Measurements from ENCODE around the gene DOCK3. TPM values are rescaled to one million over a fixed set of nuclear protein-coding genes. Genes with fewer than 3 reads are reported as not detected.
"Not testable (repeated sequence)": the region's sequence is repeated elsewhere in the genome, so short reads cannot be mapped to it uniquely, and the experiment has no call there.

Gene DOCK3
- total RNA-seq, 1 donor from 2014 or later = 1.3 TPM

GRCh38 chr3:51092141-51092540 is 417.4 kb downstream of the DOCK3 start:
- DNase-seq (ENCODE audit: low read depth) = not testable (repeated sequence)

- not testable (repeated sequence) for DNase-seq (ENCODE audit: low read depth)
Observed at GRCh38 chr3:51094838-51095237, 420.1 kb downstream of the DOCK3 start.

- DNase-seq (ENCODE audit: low read depth) = peak; percentile 74
Observed at GRCh38 chr3:51099794-51100535, 425.2 kb downstream of the DOCK3 start.

- DNase-seq (ENCODE audit: low read depth) = no peak
Observed at GRCh38 chr3:51100536-51100851, 425.8 kb downstream of the DOCK3 start.

GRCh38 chr3:51102396-51102795 is 427.7 kb downstream of the DOCK3 start:
- DNase-seq (ENCODE audit: low read depth) = no peak

- DNase-seq (ENCODE audit: low read depth) = no peak
Observed at GRCh38 chr3:51106242-51106876, 431.6 kb downstream of the DOCK3 start.

GRCh38 chr3:51110586-51110985 is 435.9 kb downstream of the DOCK3 start:
- DNase-seq (ENCODE audit: low read depth) = no peak

- no peak for DNase-seq (ENCODE audit: low read depth)
Observed at GRCh38 chr3:51122944-51123343, 448.2 kb downstream of the DOCK3 start.

- DNase-seq (ENCODE audit: low read depth) = no peak
Observed at GRCh38 chr3:51123531-51123930, 448.8 kb downstream of the DOCK3 start.

GRCh38 chr3:51131607-51132006 is 456.9 kb downstream of the DOCK3 start:
- not testable (repeated sequence) for DNase-seq (ENCODE audit: low read depth)

GRCh38 chr3:51137715-51138114 is 463.0 kb downstream of the DOCK3 start:
- no peak for DNase-seq (ENCODE audit: low read depth)

GRCh38 chr3:51139616-51140015 is 464.9 kb downstream of the DOCK3 start:
- no peak for DNase-seq (ENCODE audit: low read depth)

GRCh38 chr3:51141573-51141972 is 466.8 kb downstream of the DOCK3 start:
- DNase-seq (ENCODE audit: low read depth) = no peak

GRCh38 chr3:51145811-51146585 is 471.3 kb downstream of the DOCK3 start:
- DNase-seq (ENCODE audit: low read depth) = no peak

GRCh38 chr3:51146781-51147180 is 472.1 kb downstream of the DOCK3 start:
- DNase-seq (ENCODE audit: low read depth) = no peak

- DNase-seq (ENCODE audit: low read depth) = no peak
Observed at GRCh38 chr3:51156147-51156546, 481.4 kb downstream of the DOCK3 start.

GRCh38 chr3:51163051-51163450 is 488.3 kb downstream of the DOCK3 start:
- no peak for DNase-seq (ENCODE audit: low read depth)

GRCh38 chr3:51173518-51174271 is 499.0 kb downstream of the DOCK3 start:
- DNase-seq (ENCODE audit: low read depth) = no peak

- DNase-seq (ENCODE audit: low read depth) = no peak
Observed at GRCh38 chr3:51176923-51177322, 502.2 kb downstream of the DOCK3 start.

GRCh38 chr3:51186446-51186845 is 511.7 kb downstream of the DOCK3 start:
- DNase-seq (ENCODE audit: low read depth) = not testable (repeated sequence)

GRCh38 chr3:51190199-51190598 is 515.5 kb downstream of the DOCK3 start:
- DNase-seq (ENCODE audit: low read depth) = no peak

GRCh38 chr3:51190827-51191226 is 516.1 kb downstream of the DOCK3 start:
- no peak for DNase-seq (ENCODE audit: low read depth)
